HCT116 (cell line): ENCODE results near the gene IGFBPL1. TPM values are rescaled to one million over a fixed set of nuclear protein-coding genes. Genes with fewer than 3 reads are reported as not detected.
"Not testable (repeated sequence)": the region's sequence is repeated elsewhere in the genome, so short reads cannot be mapped to it uniquely, and the experiment has no call there.

Source experiments
- ATAC-seq: fragments of 200-7000 bp; cut with Tn5 transposase; 2 replicates; pipeline ENCODE4 v1.9.1; 2020; ENCODE audit warnings: mild to moderate bottlenecking, moderate library complexity
- BruUV-seq: library from RNA; stranded (reverse); fragments of 400-500 nt; replicated peaks from 2 replicates; lab custom pipeline; 2021; lab: Mats Ljungman, UMichigan
- CTCF ChIA-PET: fragments of 300-600 bp; sonication (Branson Sonifier 250); formaldehyde crosslinking; loops from one replicate; lab custom pipeline; 2021; ENCODE audit warnings: antibody characterized with exemption; lab: Charles Lee
- POLR2A ChIA-PET: fragments of 300-600, 350-600 bp; sonication (Branson Sonifier 250); formaldehyde crosslinking; loops from one replicate; lab custom pipeline; 2021; ENCODE audit warnings: antibody characterized with exemption; lab: Charles Lee
- RAD21 ChIA-PET, 2 experiments: fragments of 300-600 bp; sonication (Branson Sonifier 250); formaldehyde crosslinking; loops; one replicate each; lab custom pipeline; 2023; ENCODE audit warnings: low total read pairs in 2 of 2; ENCODE audit not compliant: uncharacterized antibody in 2 of 2, unreplicated experiment in 2 of 2, low non-redundant PET in 1 of 2; lab: Charles Lee
- DNase-seq: peaks from one replicate; pipeline ENCODE4 v3.0.0-alpha.2; 2010; ENCODE audit warnings: low read depth, low spot score
- H2AFZ ChIP-seq: fragments of 200-600 bp; shearing (Covaris generic), sonication (generic); 2 replicates; pipeline ENCODE4 v1.6.1; 2017; ENCODE audit warnings: low read depth, mixed run types, mixed read lengths, antibody characterized with exemption, low read length; ENCODE audit not compliant: poor library complexity, severe bottlenecking
- H3K27ac ChIP-seq: 2 replicates; pipeline ENCODE4 v1.5.1; 2012; ENCODE audit warnings: low read depth, low read length
- H3K27me3 ChIP-seq: fragments of 200-600 bp; sonication (generic); 2 replicates; pipeline ENCODE4 v1.6.1; 2016; ENCODE audit warnings: mixed run types, low read length, mixed read lengths; ENCODE audit not compliant: insufficient read depth
- H3K36me3 ChIP-seq, 2 experiments: fragments of 200-500 bp in 1 of 2; fragments of 200-600 bp in 1 of 2; sonication (Bioruptor generic) in 1 of 2; sonication (generic) in 1 of 2; 2 replicates each; pipeline versions ENCODE4 v1.5.1 to v1.6.1; 2014 to 2016; ENCODE audit warnings: low read length in 2 of 2, inconsistent platforms in 1 of 2, mixed read lengths in 1 of 2, mixed run types in 1 of 2; ENCODE audit not compliant: insufficient read depth in 2 of 2, control insufficient read depth in 1 of 2
- H3K4me1 ChIP-seq, 2 experiments: fragments of 200-600 bp in 1 of 2; sonication (generic) in 1 of 2; 2 replicates each; pipeline versions ENCODE4 v1.5.1 to v1.6.1; 2012 to 2017; ENCODE audit warnings: low read length in 2 of 2, inconsistent platforms in 1 of 2, mild to moderate bottlenecking in 1 of 2, mixed read lengths in 1 of 2, mixed run types in 1 of 2, moderate library complexity in 1 of 2; ENCODE audit not compliant: insufficient read depth in 2 of 2, control insufficient read depth in 1 of 2
- H3K4me2 ChIP-seq: fragments of 200-600 bp; sonication (generic); 2 replicates; pipeline ENCODE4 v1.6.1; 2017; ENCODE audit warnings: mixed run types, low read length, mixed read lengths
- H3K4me3 ChIP-seq, 2 experiments: fragments of 200-600 bp in 1 of 2; sonication (generic) in 1 of 2; replicated peaks in 1 of 2; 2 replicates each; pipeline ENCODE4 v1.5.1; 2011 to 2016; ENCODE audit warnings: low read length in 2 of 2, control low read depth in 1 of 2, low read depth in 1 of 2, mild to moderate bottlenecking in 1 of 2, mixed read lengths in 1 of 2, mixed run types in 1 of 2
- H3K79me2 ChIP-seq: fragments of 200-600 bp; sonication (generic); 2 replicates; pipeline ENCODE4 v1.6.1; 2017; ENCODE audit warnings: mild to moderate bottlenecking, mixed run types, low read length, moderate library complexity, mixed read lengths; ENCODE audit not compliant: insufficient read depth
- H3K9ac ChIP-seq: fragments of 200-600 bp; sonication (generic); 2 replicates; pipeline ENCODE4 v1.6.1; 2016; ENCODE audit warnings: low read length, mixed read lengths
- H3K9me2 ChIP-seq: fragments of 200-600 bp; sonication (generic), shearing (Covaris generic); 2 replicates; pipeline ENCODE4 v1.6.1; 2017; ENCODE audit warnings: mixed run types, mild to moderate bottlenecking, moderate library complexity; ENCODE audit not compliant: insufficient read depth
- H3K9me3 ChIP-seq, 2 experiments: fragments of 200-500 bp in 1 of 2; fragments of 200-600 bp in 1 of 2; sonication (Bioruptor generic) in 1 of 2; sonication (generic) in 1 of 2; 2 replicates each; pipeline ENCODE4 v1.6.1; 2014 to 2017; ENCODE audit warnings: low read length in 2 of 2, mixed read lengths in 2 of 2, inconsistent platforms in 1 of 2, low read depth in 1 of 2, mild to moderate bottlenecking in 1 of 2, mixed run types in 1 of 2, moderate library complexity in 1 of 2; ENCODE audit not compliant: control insufficient read depth in 1 of 2, insufficient read depth in 1 of 2
- H4K20me1 ChIP-seq: fragments of 200-600 bp; sonication (generic), shearing (Covaris generic); 2 replicates; pipeline ENCODE4 v1.6.1; 2017; ENCODE audit warnings: mixed run types, mild to moderate bottlenecking, moderate library complexity; ENCODE audit not compliant: insufficient read depth
- CBX3 ChIP-seq: IDR thresholded peaks from 2 replicates; pipeline ENCODE4 v1.6.1; 2012; ENCODE audit warnings: low read depth
- CEBPB ChIP-seq: IDR thresholded peaks from 2 replicates; pipeline ENCODE4 v1.6.1; 2012; ENCODE audit warnings: low read depth
- ELF1 ChIP-seq: IDR thresholded peaks from 2 replicates; pipeline ENCODE4 v1.6.1; 2012; ENCODE audit warnings: low read depth, borderline replicate concordance
- EZH2phosphoT487 ChIP-seq: fragments of 200-600 bp; IDR thresholded peaks from 2 replicates; pipeline ENCODE4 v1.6.1; 2018; ENCODE audit warnings: antibody characterized with exemption, borderline replicate concordance
- JUND ChIP-seq: IDR thresholded peaks from 2 replicates; pipeline ENCODE4 v1.6.1; 2012
- POLR2AphosphoS5 ChIP-seq: IDR thresholded peaks from 2 replicates; pipeline ENCODE4 v1.6.1; 2011; ENCODE audit warnings: mild to moderate bottlenecking, low read depth, low read length, moderate library complexity
- RAD21 ChIP-seq: IDR thresholded peaks from 2 replicates; pipeline ENCODE4 v1.6.1; 2012; ENCODE audit warnings: low read depth, mild to moderate bottlenecking
- SRF ChIP-seq: IDR thresholded peaks from 2 replicates; pipeline ENCODE4 v1.6.1; 2012; ENCODE audit warnings: low read depth
- TCF7L2 ChIP-seq: IDR thresholded peaks from 2 replicates; pipeline ENCODE4 v1.7.0; 2011; ENCODE audit warnings: borderline replicate concordance, inconsistent platforms; ENCODE audit not compliant: insufficient read depth, insufficient read length; ENCODE audit errors: extremely low read depth
- YY1 ChIP-seq: IDR thresholded peaks from 2 replicates; pipeline ENCODE4 v1.6.1; 2011; ENCODE audit warnings: low read length, low read depth, moderate library complexity, mild to moderate bottlenecking; ENCODE audit not compliant: insufficient replicate concordance; ENCODE audit errors: extremely low read depth
- ZFX ChIP-seq: fragments of 450-650 bp; IDR thresholded peaks from 2 replicates; pipeline ENCODE4 v1.6.1; 2017
- ZNF274 ChIP-seq: fragments of 200-500 bp; sonication (Bioruptor generic); IDR thresholded peaks from 2 replicates; pipeline ENCODE4 v1.6.1; 2014; ENCODE audit warnings: mild to moderate bottlenecking, low read depth, low read length, inconsistent platforms
- intact Hi-C: fragments of 100-400 bp; cut with micrococcal nuclease; formaldehyde crosslinking; loops from 2 replicates; pipeline ENCODE4 v1.10.0; 2022
- total RNA-seq: library from RNA; stranded (reverse); gene quantifications from one replicate; pipeline ENCODE4 v1.2.1, GENCODE V29; 2021; ENCODE audit not compliant: unreplicated experiment
- TF ChIP-seq, protein P1 (sequence below): IDR thresholded peaks from 2 replicates; pipeline ENCODE4 v1.6.1; 2012
- TF ChIP-seq, protein P2 (sequence below), 3 experiments: fragments of 200-600 bp in 1 of 3; sonication (generic) in 1 of 3; IDR thresholded peaks in 2 of 3; conservative IDR thresholded peaks in 1 of 3; 2 replicates each; pipeline ENCODE4 v1.5.1; 2012 to 2017; ENCODE audit warnings: low read depth in 2 of 3, low read length in 2 of 3, antibody characterized with exemption in 1 of 3, borderline replicate concordance in 1 of 3, control low read depth in 1 of 3, mild to moderate bottlenecking in 1 of 3, mixed read lengths in 1 of 3, mixed run types in 1 of 3, moderate library complexity in 1 of 3; ENCODE audit not compliant: insufficient read depth in 1 of 3
- TF ChIP-seq, protein P3 (sequence below): IDR thresholded peaks from 2 replicates; pipeline ENCODE4 v1.6.1; 2012

IGFBPL1 gene
- total RNA-seq, 1 experiment from 2014 or later = not detected

DNA sequence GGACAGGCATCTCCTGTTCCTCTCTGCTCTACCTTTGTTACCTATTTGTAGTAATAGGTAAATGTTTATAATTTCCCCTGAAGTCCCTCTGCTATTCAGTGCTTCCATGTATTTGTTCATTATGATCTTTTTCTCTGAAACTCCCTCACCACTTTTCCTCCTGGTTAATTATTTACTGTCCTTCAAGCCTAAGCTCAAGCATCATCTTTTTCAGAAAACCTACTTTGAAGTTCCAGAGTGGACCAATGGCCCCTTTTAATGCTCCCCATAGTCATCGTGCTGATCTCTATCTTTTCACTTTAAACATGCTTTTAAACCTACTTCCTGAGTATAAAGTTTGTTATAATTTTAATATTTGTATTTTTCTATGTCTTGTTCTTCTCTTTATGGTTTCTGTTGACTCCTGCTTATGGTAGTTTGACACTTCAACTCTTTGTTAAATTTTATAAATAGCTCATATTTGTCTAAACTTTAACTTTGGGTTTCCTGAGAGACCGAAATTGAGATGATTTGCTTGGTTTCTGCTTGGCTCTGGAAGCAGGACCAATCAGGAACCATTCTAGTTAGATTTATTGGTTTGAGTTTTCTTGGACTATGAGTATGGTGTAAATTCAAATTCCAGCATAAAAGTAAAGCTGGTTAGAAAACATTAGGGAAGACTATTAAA lies 48.5 kb upstream of the IGFBPL1 start:
- H3K27ac ChIP-seq, intact Hi-C loops, H3K9me2 ChIP-seq, H3K27me3 ChIP-seq, H3K9ac ChIP-seq, BruUV-seq, CTCF ChIA-PET, POLR2A ChIA-PET, H4K20me1 ChIP-seq, ATAC-seq, DNase-seq, RAD21 ChIA-PET, H3K36me3 ChIP-seq, H3K4me1 ChIP-seq, H3K9me3 ChIP-seq, H3K79me2 ChIP-seq, H3K4me2 ChIP-seq, H3K4me3 ChIP-seq, H2AFZ ChIP-seq: not testable (repeated sequence)

DNA sequence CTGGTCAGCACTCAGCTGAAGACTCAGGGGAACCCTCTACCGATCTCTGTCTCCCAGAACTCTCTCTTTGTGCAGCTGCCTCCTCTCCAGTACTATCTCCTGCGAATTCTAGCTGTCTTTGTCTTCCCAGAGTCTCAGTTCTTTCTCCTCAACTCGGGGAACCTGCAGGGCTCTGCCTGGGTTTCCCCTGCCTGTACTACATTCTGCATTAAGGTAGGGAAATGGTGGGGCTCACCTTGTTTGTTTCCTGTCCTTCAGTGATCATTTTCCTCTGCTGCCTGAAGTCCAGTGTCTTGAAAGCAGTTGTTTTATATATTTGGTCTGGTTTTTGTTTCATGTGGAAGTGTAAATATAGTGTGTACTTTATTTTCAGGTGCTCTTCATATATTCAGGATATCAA lies 43.1 kb upstream of the IGFBPL1 start:
- no peak overlapping the region for H3K4me3 ChIP-seq
- CTCF ChIA-PET = no interaction called here
- ATAC-seq = no peak
- no TSS peak for BruUV-seq
- RAD21 ChIA-PET = no interaction called here
- intact Hi-C loops = no loop called here
- TF ChIP-seq ZFX (no peak), POLR2AphosphoS5 (no peak), JUND (no peak), CEBPB (no peak), ZNF274 (no peak), YY1 (no peak), RAD21 (no peak), EZH2phosphoT487 (no peak), CBX3 (no peak), SRF (no peak), ELF1 (no peak), TCF7L2 (no peak)
- TF ChIP-seq, protein P1, sequence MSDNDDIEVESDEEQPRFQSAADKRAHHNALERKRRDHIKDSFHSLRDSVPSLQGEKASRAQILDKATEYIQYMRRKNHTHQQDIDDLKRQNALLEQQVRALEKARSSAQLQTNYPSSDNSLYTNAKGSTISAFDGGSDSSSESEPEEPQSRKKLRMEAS = no peak
- TF ChIP-seq, protein P2, sequence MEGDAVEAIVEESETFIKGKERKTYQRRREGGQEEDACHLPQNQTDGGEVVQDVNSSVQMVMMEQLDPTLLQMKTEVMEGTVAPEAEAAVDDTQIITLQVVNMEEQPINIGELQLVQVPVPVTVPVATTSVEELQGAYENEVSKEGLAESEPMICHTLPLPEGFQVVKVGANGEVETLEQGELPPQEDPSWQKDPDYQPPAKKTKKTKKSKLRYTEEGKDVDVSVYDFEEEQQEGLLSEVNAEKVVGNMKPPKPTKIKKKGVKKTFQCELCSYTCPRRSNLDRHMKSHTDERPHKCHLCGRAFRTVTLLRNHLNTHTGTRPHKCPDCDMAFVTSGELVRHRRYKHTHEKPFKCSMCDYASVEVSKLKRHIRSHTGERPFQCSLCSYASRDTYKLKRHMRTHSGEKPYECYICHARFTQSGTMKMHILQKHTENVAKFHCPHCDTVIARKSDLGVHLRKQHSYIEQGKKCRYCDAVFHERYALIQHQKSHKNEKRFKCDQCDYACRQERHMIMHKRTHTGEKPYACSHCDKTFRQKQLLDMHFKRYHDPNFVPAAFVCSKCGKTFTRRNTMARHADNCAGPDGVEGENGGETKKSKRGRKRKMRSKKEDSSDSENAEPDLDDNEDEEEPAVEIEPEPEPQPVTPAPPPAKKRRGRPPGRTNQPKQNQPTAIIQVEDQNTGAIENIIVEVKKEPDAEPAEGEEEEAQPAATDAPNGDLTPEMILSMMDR (IDR thresholded peaks at IDR 0.05 in 2 of 3, conservative IDR thresholded peaks at IDR 0.05 in 1 of 3; ENCODE audit: borderline replicate concordance in 1 of 3, insufficient read depth in 1 of 3, low read depth in 2 of 3, low read length in 2 of 3) = no peak
- TF ChIP-seq, protein P3, sequence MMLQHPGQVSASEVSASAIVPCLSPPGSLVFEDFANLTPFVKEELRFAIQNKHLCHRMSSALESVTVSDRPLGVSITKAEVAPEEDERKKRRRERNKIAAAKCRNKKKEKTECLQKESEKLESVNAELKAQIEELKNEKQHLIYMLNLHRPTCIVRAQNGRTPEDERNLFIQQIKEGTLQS = no peak
- no peaks in the 10 kb centered on the region for H4K20me1 ChIP-seq
- no peaks in the 10 kb centered on the region for H3K9me3 ChIP-seq
- no peak for DNase-seq
- H3K9me2 ChIP-seq = 0 out of 2 replicates have a peak, but pooled peaks cover 3% of the 10 kb centered on the region
- H3K4me2 ChIP-seq = no peak overlapping the region
- no peak overlapping the region for H2AFZ ChIP-seq
- no peaks in the 10 kb centered on the region for H3K4me1 ChIP-seq
- no peak overlapping the region for H3K9ac ChIP-seq
- no peaks in the 10 kb centered on the region; the same call in 1 of the 2 replicates for H3K27me3 ChIP-seq
- H3K79me2 ChIP-seq = no peaks in the 10 kb centered on the region
- H3K36me3 ChIP-seq = no peaks in the 10 kb centered on the region
- POLR2A ChIA-PET = no interaction called here
- no peak overlapping the region for H3K27ac ChIP-seq
